A375 (cell line): Measurements from ENCODE around the gene FBN3. TPM values are rescaled to one million over a fixed set of nuclear protein-coding genes. Genes with fewer than 3 reads are reported as not detected.

Source experiments
- total RNA-seq: library from RNA; depleted of rRNA; stranded (reverse); fragments of >200 nt; shearing (Covaris generic); gene quantifications from 2 replicates; pipeline ENCODE4 v1.2.3, GENCODE V29; 2014; rRNA removed

FBN3 gene
- not detected in 2 replicates for total RNA-seq

DNA sequence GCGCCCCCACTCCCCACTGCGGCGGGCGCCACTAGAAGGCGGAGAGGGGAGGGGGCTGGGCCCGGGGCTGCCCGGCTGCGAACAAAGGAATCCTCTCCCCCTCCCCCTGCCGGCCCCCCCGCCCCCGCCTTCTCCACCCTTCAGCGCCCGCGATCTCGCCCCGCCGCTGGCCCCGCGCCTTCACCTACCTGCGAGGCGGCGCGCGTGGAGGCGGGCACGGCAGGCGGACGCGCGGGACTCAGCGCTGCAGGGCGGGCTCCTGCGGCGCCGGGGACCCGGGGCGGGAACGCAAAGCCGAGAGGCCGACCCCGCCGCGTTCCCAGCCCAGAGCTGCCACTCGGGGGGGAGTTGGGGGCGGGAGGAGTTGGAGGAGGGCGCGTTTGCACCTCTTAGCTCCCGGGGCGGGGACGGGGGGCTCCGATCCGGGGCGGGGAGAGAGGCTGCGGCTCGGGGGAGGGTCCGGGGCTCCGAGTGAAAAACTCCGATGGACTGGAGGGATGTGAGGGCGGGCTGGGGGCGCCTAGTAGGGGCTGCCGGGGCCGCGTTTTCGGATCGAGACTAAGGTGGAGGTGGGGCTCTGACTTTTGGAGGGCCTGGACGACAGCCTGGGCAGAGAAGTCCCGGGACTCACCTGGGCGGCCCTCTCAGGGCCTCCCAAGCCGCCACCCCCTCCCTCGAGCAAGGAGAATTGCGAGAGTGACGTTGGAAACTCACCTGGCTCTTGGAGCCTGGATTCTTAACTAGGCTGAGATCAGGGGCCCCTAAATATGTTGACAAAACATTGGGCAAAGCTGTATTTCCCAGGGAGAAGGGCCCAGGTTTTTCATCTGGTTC lies at the start of gene FBN3:
FBN3 (minus strand) TSS at position 332 of the 834 bp plus-strand sequence. CDS start 2,112 bp downstream, outside the sequence.

GRCh38 chr19:8052464-8052859 lies 96.9 kb downstream of the FBN3 start, which contains the start of gene CCL25:
Gene CCL25 (plus strand): TSS chr19:8052760. CDS start chr19:8053050, 290 bp downstream.

Other genes with a start within 250 kb of the FBN3 start
- 24.0 and 34.1 TPM in 2 replicates for gene MAP2K7, start 245.7 kb downstream of the FBN3 start, total RNA-seq
- 1.1 and 1.6 TPM in 2 replicates for gene TGFBR3L, start 234.8 kb downstream of the FBN3 start, total RNA-seq
- 33.9 and 34.5 TPM in 2 replicates for gene SNAPC2, start 229.3 kb downstream of the FBN3 start, total RNA-seq
- gene CTXN1, start 223.5 kb downstream of the FBN3 start, total RNA-seq, result 9.7 and 12.0 TPM in 2 replicates
- gene TIMM44, start 205.9 kb downstream of the FBN3 start, total RNA-seq, result 182 and 208 TPM in 2 replicates
- 48.0 and 51.5 TPM in 2 replicates for gene ELAVL1, start 144.0 kb downstream of the FBN3 start, total RNA-seq
- not detected in 2 replicates for gene CCL25, start 96.8 kb downstream of the FBN3 start, total RNA-seq
- 6.1 and 9.8 TPM in 2 replicates for gene CERS4, start 59.8 kb upstream of the FBN3 start, total RNA-seq
- 67.5 and 83.8 TPM in 2 replicates for gene CD320, start 158.8 kb upstream of the FBN3 start, total RNA-seq
- gene NDUFA7, start 171.8 kb upstream of the FBN3 start, total RNA-seq, result 52.5 and 60.5 TPM in 2 replicates
- 1,378 and 1,537 TPM in 2 replicates for gene RPS28, start 171.9 kb upstream of the FBN3 start, total RNA-seq
- gene KANK3, start 193.7 kb upstream of the FBN3 start, total RNA-seq, result 0.27 and 0.34 TPM in 2 replicates
- gene ANGPTL4, start 214.6 kb upstream of the FBN3 start, total RNA-seq, result 2.8 and 3.9 TPM in 2 replicates
- gene RAB11B, start 240.8 kb upstream of the FBN3 start, total RNA-seq, result 25.3 and 28.4 TPM in 2 replicates